DMS 273 (cell line): ENCODE measurements around the gene AP3M1.
A peak's percentile ranks its signal among the peaks of the same experiment; 100 is the strongest.

Source experiments
- DNase-seq: peaks from one replicate; lab custom pipeline; 2025; ENCODE audit not compliant: unreplicated experiment; lab: John Stamatoyannopoulos, UW

AP3M1 gene

GRCh38 chr10:74120911-74121310, 29.7 kb downstream of the AP3M1 start:
- DNase-seq = no peak

GRCh38 chr10:74118804-74119203, 31.8 kb downstream of the AP3M1 start:
- no peak for DNase-seq

GRCh38 chr10:74117738-74118137, 32.9 kb downstream of the AP3M1 start:
- DNase-seq = no peak

- no peak for DNase-seq
Measured at GRCh38 chr10:74114041-74114448, 36.6 kb downstream of the AP3M1 start.

- DNase-seq = no peak
Measured at GRCh38 chr10:74113546-74113945, 37.1 kb downstream of the AP3M1 start.

- no peak for DNase-seq
Measured at GRCh38 chr10:74111799-74112198, 38.8 kb downstream of the AP3M1 start.

GRCh38 chr10:74110120-74110519, 40.5 kb downstream of the AP3M1 start:
- no peak for DNase-seq

- no peak for DNase-seq
Measured at GRCh38 chr10:74109452-74109851, 41.2 kb downstream of the AP3M1 start.

GRCh38 chr10:74107391-74107790, 43.2 kb downstream of the AP3M1 start:
- no peak for DNase-seq

- no peak for DNase-seq
Measured at GRCh38 chr10:74104996-74105395, 45.6 kb downstream of the AP3M1 start.

- peak; percentile 61 for DNase-seq
Measured at GRCh38 chr10:74104480-74104879, 46.1 kb downstream of the AP3M1 start.

GRCh38 chr10:74103560-74104258, 46.9 kb downstream of the AP3M1 start:
- DNase-seq = peak; percentile 43

- no peak for DNase-seq
Measured at GRCh38 chr10:74099836-74100235, 50.8 kb downstream of the AP3M1 start.

GRCh38 chr10:74099420-74099819, 51.2 kb downstream of the AP3M1 start:
- DNase-seq = no peak

GRCh38 chr10:74097776-74098175, 52.9 kb downstream of the AP3M1 start:
- DNase-seq = no peak

GRCh38 chr10:74096777-74097176, 53.9 kb downstream of the AP3M1 start:
- no peak for DNase-seq

GRCh38 chr10:74094231-74094630, 56.4 kb downstream of the AP3M1 start:
- DNase-seq = no peak

- no peak for DNase-seq
Measured at GRCh38 chr10:74093530-74094164, 57.0 kb downstream of the AP3M1 start.

GRCh38 chr10:74092372-74092771, 58.3 kb downstream of the AP3M1 start:
- DNase-seq = no peak

- no peak for DNase-seq
Measured at GRCh38 chr10:74088722-74089121, 61.9 kb downstream of the AP3M1 start.

- DNase-seq = no peak
Measured at GRCh38 chr10:74086317-74086716, 64.3 kb downstream of the AP3M1 start.

GRCh38 chr10:74084955-74085354, 65.7 kb downstream of the AP3M1 start:
- DNase-seq = no peak

- no peak for DNase-seq
Measured at GRCh38 chr10:74083304-74083703, 67.3 kb downstream of the AP3M1 start.
